HG03342 (cell line): ENCODE results near the gene PARG.
"Not testable (repeated sequence)": the region's sequence is repeated elsewhere in the genome, so short reads cannot be mapped to it uniquely, and the experiment has no call there.

ENCODE experiments used
- ATAC-seq: cut with Tn5 transposase; IDR thresholded peaks from one replicate; pipeline ENCODE4 v1.9.1; 2021; ENCODE audit warnings: mild to moderate bottlenecking, moderate library complexity; ENCODE audit not compliant: unreplicated experiment

PARG gene

DNA sequence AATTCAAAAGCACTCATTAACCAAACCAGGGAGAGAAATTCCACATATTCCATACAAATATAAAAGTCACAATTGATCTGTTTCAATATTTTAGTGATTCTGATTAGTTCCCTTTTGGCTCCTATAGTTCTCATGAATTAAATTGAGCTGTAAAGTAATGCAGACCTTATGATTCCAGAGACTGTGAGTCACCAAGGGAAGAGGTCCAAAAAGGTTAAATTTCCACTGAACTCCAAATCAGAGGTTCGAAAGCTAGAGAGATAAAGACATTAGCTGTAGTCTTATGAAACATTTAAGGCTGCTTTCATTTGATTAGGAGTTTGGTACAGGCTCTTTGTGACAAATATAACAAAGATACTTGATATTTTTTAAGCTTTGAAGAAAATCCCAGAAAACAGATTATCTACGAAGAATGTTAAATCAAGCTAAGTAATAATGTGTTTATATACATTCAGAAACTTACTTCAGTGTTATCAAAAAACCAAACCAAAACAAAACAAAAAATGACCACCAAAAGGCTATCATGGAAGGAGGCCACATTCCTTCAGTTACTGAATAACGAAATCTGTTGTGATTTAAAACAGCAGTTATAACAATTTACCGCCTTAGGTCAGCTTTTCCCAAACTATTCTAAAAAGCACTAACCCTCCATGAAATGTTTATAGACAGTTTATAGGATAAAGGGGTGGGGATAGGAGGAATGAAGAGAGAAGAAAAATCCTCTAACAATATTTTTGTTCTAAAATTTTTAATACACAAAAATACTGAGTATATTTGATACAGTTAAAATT is 33.3 kb downstream of the PARG start:
- not testable (repeated sequence) for ATAC-seq

DNA sequence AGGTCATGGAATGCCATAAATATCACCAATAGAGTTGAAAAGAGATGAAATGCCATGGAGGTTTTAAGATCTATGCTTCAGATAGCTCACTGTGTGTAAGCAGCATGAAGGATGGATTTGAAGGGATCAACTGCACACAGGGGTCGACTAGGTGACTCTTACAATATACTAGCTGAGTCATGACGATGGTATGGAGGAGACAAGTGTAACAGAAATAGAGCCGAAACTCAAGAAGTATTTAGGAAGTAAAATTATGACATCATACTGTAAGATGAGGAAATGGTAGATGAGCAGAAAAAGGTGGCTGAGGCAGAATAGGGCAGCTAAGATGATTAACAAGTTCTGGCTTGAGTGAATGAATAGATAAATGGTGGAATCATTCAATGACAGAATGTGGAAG is 38.0 kb downstream of the PARG start:
- ATAC-seq = not testable (repeated sequence)

DNA sequence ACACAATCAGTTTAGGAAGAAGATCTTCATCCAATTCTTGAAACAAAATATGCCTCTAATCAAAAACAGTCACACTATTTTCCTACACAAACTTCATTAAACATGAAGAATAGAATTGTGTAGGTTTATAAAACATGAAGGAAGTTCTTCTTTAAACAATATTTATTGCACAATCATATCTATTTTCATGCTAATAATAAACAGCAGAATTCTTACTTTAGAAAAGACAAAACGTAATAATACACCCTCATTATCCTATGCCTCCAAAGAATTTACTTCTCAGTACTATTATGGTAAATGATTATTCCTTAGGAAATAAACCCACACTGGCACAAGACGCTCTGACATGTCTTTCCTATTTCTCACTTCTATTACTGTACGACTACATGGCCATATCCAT is 41.4 kb downstream of the PARG start:
- not testable (repeated sequence) for ATAC-seq

DNA sequence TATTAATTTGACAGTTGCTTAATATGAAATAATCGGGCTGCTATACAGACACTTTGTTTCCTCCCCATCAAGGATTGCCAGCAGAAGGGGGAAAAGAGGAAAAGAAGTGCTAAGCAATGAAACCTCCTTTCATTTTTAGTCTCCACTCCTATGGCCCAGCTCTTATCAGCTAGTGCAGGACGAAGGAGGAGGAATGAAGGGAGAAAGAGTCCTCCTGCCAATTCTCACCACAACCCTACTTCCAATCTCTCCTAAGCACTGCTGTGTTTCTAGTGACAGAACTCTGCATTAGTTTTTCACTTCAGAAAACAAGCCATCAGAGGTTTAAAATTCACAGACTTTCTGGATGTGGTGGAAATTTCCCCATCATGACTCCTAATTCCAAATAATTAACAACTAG is 41.8 kb downstream of the PARG start:
- ATAC-seq = not testable (repeated sequence)

DNA sequence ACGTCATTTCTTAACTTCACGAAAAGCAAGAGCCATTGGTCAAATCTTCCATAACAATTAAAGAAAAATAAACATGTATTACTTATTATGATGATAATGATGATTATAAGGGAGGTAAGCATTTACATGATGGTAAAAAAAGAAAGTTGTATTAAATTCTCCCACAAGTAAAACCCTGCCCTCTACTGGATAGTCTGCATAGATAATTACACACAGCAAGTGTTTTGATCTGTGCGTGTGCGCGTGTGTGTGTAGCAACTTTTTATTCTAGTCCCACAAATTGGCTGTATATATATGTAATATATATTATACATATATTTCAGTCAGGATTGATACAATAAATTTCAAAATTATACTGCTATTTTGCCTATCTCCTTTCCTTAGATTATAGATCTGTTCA is 51.8 kb downstream of the PARG start:
- not testable (repeated sequence) for ATAC-seq

DNA sequence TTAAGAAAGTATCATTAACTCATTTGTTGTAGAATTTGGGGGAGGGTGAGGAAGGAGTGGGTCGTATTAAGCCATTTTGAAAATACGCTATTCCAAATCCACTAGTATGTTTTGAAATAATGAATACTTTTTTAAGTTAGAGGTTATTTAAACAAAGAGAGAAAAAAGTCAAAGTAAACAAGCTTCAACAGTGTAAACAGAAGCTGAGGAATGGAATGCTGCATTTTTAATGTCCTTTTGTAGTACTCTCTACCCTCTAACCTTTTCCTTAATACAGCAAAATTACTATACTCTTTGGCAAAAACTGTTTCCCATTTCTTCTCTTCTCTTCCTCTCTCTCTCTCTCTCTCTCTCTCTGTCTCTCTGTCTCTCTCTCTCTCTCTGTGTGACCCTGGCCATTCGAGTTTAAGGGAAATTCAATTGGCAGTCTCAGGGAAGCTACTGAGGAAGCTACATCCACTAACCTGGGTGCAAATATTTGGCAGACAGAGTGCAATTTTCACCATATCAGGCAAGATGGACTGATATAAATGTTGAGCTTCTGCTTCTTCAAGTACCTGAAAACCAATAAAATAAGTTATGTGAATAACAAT is 57.0 kb downstream of the PARG start:
- not testable (repeated sequence) for ATAC-seq

DNA sequence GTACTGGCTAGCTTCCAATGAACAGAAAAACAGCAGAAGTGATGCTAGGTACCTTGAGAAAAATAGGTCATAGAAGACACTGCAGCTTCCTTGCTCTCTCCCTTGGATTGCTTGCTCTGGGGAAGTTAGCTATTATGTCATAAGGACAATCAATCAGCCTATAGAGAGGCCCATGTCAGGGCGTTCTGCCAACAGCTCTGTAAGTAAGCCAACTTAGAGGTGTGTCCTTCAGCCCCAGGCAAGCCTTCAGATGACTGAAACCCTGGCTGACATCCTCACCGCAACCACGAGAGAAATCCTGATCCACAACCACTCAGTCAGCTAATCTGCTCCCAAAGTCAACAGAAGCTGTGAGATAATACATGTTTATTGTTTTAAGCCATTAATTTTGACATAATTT is 58.0 kb downstream of the PARG start:
- ATAC-seq = not testable (repeated sequence)

DNA sequence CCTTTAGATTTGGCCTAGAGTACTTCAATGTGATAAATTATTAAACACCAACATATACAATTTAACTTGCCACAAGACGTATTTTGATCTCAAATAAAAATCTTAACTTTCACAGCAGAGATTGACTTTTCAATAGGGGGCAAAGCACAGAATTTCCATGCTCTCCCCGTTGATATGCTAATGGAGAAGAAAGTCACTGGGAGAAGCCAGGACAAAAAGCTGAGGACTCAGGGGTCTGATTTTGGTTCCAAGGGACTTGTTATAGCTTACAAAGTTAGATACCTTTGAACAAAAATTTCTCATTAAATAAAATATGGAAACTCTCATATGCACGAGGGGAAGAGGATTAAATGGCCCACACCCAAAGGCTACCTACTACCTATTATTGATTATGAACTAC is 59.5 kb downstream of the PARG start:
- not testable (repeated sequence) for ATAC-seq

DNA sequence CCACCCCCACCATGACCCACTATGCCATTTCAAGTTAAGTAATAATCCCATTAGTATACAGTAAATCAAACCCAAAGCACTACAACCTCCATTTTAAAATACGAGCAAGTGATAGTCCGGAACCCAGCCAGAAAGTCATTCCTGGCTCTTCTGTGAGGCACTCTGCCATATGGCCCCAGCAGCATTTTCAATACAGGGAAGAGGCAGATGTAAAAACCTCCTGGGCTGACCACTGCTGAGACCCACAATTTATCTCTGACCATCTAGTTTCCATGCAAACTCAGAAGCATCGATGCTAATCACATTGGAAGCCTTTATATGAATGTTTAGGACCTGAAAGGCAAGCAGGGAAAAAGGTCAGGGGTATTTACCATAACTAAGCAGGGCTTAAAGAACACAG is 69.1 kb downstream of the PARG start:
- ATAC-seq = not testable (repeated sequence)

DNA sequence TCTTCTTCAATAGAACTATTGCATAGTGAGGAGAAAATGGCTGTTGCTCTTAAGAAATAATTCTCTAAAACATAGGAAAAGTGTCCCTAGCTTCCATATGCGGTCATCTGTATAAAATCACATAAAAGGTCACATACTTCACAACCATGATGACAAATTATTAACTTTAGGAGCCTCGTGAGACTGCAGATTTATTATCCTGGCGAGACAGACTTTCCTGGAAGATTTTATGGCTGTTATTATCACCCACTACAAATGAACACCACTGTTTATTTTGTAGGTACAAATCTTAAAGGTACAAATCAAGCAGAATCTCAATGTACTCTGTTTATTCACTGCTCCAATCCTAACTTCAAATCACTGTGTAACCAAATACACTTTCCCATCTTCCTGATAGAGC is 70.4 kb downstream of the PARG start:
- not testable (repeated sequence) for ATAC-seq

DNA sequence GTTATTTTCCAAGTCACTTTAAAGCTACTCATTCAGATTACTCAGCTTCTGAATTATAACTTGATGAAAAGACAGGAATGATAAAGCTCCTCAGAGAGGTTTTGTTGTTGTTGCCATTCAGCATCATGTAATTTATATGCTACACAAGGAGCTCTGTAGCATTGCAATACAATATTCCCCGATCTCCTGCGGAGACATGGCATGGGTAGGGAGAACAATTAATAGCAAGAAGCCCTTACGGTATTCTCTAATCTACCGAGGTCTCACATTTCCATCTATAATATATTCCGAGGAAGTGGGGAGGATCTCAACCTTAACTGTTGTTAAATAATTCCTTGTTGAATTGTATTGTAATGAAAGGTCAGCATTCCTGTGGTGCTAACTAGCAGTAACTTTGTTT is 81.9 kb downstream of the PARG start:
- not testable (repeated sequence) for ATAC-seq

DNA sequence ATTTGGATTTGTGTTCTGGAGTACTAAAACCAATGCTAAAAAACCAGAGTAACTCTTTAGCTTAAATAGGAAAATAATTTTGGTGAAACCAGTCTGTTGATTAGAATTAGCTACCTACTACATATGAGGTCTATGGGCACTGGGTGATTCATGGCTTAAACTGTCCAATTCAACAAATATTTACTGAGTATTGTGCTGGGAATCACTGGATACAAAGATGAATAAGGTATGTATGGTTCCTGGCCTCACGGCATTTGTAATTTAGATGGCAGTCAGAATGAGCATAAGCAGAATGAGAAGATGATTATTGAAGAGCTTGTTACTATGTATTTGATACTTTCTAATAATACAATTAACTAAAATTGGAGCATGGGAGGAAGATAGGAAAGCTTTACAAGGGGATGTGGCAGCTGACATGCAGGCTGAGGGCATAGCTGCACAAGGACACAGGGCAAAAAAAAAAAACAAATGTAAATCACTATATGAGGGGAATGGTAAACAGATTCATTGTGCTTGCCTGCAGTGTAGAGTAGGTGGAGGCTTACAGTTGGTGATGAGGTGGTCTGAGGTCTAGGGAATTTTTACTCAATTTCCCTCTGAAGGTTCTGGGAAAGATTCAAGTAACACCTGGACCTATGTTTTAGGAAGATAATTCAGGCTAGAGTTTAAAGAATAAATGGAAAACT is 83.0 kb downstream of the PARG start:
- not testable (repeated sequence) for ATAC-seq

DNA sequence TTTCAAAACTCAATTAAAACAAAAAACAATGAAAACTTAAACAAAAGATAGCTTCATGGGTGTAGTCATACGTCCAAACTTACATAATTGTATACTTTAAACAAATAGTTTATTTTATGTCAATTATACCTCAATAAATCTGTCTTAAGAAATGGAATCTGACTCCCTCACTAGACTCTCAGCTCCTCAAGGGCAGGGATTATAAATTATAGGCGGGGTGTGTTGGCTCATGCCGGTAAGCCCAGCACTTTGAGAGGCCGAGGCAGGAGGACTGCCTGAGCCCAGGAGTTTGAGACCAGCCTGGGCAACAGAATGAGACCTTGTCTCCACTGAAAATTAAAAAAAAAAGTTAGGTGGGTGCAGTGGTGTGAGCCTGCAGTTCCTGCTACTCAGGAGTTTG is 92.3 kb downstream of the PARG start:
- not testable (repeated sequence) for ATAC-seq

DNA sequence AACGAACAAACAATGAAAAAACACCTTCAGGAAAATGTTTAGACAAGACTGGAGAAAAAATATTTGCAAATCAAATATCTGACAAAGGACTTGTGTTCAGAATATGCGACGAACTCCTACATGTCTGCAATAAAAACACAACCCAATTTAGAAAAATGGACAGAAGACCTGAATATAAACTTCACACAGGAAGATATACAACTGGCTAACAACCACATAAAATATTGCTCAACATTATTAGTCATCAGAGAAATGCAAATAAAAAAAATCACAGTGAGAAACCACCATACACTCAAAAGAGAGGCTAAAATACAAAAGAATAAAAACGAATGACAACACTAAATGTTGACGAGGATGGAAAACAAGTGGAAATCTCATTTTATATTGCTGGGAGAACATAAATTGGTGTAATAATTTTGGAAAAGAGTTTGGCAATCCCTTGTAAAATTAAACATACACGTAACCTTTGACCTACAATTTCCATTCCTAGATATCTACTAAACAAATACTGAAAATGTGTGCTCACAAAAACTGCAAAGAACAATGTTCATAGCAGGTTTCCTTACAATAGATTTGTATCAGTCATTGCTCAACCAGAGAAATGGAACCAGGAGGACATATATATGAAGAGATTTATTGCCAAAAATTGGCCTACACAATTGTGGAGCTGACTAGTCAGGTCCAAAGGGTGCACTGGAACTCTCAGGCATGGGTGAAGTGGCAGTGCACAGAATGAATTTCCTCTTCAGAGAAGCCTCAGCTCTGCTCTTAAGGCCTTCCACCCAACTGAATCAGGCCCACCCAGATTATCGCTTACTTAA is 96.8 kb downstream of the PARG start:
- ATAC-seq = no peak

DNA sequence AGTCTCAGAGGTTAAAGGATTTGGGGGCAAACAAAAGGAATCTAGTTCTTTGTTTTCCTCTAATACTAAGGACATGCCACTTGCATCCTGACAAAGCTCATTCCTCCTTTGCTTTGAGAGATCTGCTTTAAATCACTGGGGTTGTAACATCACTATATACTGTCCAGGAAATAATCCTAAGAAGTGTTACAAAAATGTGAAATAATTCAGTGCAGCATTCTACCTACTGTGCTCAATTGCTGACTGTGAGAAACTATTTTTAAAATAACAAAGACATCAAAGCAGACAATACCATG is 99.5 kb downstream of the PARG start:
- ATAC-seq = not testable (repeated sequence)

DNA sequence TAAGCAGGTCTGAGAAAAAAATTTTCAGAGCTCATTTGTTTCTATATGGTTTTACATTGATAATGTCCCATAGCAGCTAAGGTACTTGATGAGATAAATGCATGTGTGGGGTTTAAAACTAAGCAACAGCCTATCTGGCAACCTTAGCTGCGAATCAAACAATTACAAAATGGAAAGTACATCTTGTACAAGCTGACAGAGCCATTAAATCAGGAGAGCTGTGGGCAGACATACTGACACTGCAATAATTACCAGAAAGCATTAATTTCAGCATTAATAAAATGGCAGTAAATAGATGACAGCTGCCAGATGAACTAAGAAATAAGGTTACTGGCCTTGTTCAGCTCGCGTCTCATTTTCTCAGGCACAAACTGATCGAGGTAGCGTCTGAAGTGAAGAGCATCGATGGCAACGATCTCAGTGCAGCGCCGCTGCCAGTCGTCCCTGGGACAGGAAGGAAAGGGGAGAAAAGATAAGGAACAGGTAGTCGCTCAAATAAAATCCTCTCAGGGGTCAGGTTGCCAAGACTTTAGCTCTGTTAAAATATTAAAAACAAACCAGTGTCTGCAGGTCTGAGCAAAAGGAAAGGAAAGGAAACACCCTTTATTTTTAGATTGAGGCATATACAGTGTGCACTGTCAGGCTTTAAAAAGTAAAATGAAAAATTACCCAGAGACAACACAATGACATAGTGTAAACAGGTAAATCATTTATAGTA is 100.1 kb downstream of the PARG start:
- no peak for ATAC-seq

DNA sequence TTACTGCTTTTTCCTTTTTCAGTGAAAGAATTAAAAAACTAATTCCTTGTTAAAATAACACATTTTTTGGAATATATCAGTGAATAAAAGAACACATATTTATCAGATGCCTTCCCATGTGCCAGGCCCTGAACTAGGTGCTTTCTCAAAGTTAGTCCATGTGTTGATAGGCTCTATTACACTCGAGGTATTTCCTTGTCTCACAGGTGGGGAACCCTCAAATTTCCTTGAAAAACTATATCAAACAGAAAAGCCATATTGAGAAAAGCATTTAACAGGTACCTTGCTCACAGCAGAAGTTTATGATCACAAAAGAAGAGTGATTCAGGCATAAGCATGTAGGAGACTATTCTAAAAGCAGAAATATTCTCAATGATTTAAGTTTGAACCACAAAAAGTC is 104.1 kb downstream of the PARG start:
- no peak for ATAC-seq

DNA sequence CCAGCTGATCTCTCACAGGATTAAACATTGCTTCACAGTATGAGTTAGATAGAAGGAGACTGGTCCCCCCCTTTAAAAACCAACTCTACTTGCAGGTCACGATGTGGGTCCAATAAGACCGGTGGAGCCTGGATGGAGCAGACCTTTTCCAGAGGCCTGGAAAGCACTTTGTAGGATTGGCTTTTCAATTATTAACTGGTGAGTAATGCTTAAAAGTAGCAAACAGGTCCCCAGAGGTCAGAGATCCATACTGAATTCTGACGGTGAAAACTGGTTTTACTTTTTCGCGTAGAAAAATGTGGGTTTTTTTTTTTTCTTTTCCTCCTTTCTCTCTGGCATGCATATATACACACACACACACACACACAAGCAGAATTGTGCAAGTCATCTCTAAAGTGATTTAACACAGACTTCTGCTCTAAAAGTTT is 104.8 kb downstream of the PARG start:
- no peak for ATAC-seq

DNA sequence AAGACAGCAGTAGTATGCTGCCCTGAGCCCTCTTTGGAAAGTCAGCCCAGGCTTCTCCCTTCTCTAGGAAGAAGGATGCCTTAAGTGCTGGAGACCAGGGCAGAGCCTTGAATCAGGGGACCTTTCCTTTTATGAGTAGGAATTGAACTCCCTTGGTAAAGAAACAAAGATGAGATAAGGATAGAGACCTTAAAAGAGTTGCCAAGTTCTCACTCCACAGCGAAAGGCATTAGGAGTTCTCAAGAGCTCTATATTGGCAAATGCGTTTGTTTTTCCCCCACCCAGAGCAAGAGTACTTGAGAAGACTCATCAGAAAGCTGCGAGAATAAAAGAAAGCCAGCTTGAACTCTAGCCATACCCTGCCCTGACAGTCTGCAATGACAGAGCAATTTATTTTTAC is 106.9 kb downstream of the PARG start:
- ATAC-seq = no peak

DNA sequence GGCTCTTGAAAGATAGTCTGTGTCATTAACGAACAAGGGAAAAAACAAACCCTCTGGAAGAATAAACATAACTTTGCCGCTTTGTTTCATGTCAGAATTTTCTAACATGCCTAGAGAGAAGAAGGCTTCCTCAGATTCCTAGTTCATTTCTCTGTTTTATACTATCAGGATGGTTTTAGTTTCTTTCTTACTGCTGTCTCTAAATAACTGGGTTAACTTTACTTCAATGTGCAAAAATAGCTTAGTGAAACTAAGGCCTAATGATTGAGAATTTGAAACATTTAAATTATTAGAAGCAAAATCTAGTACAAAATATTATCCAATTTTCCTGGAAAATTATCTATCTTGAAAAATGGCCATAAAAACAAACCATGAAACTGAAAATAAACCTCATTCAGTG is 107.6 kb downstream of the PARG start:
- ATAC-seq = no peak

DNA sequence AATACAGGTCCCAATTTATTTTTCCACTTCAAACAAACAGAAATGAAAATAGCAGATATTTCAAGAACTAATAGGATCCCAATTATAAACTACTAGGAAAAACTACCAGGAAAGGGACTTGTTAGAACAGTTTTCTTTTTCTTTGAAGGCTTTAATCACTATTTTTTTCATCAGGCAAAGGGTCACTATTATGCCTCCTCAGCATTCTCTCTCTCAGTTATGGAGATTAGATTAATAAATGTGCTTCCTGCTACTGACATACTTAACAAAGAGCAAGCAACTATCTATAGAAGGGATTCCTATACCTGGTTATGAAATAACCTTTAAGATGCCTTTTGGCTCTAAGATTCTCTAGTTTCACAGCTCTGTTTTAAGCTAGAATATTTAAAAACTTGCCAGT is 108.7 kb downstream of the PARG start:
- ATAC-seq = no peak
